PFSK-1 (cell line): ENCODE results near the gene DAW1.

Source experiments
- POLR2AphosphoS5 ChIP-seq: IDR thresholded peaks from 2 replicates; pipeline ENCODE4 v1.6.1; 2012; ENCODE audit warnings: low read depth, mild to moderate bottlenecking, control low read depth, low read length, moderate library complexity
- SIN3A ChIP-seq: IDR thresholded peaks from 2 replicates; pipeline ENCODE4 v1.6.1; 2012; ENCODE audit warnings: mild to moderate bottlenecking, low read length, moderate library complexity, borderline replicate concordance; ENCODE audit not compliant: insufficient read depth

GRCh38 chr2:227906991-227907390 is 35.6 kb downstream of the DAW1 start:
- no peak for TF ChIP-seq POLR2AphosphoS5
- TF ChIP-seq SIN3A = no peak
